OCI-LY1 (cell line): ENCODE results near the gene SYNE1.

ENCODE experiments used
- H2AFZ ChIP-seq: fragments of 200-600 bp; sonication (generic), shearing (Covaris generic); 2 replicates; pipeline ENCODE4 v1.6.0; 2014; ENCODE audit warnings: antibody characterized with exemption, mild to moderate bottlenecking, low read length
- H3F3A ChIP-seq: fragments of 200-600 bp; sonication (generic), shearing (Covaris generic); 2 replicates; pipeline ENCODE4 v1.6.0; 2014; ENCODE audit warnings: mild to moderate bottlenecking, antibody characterized with exemption, low read length, moderate library complexity; ENCODE audit not compliant: insufficient read depth
- H3K27ac ChIP-seq: fragments of 200-600 bp; sonication (generic); 2 replicates; pipeline ENCODE4 v1.5.1; 2014; ENCODE audit warnings: low read length, mixed run types, mild to moderate bottlenecking, low read depth; ENCODE audit not compliant: poor library complexity, severe bottlenecking
- H3K27me3 ChIP-seq: fragments of 200-600 bp; sonication (generic); 2 replicates; pipeline ENCODE4 v1.6.0; 2014; ENCODE audit warnings: antibody characterized with exemption, mild to moderate bottlenecking, low read length, moderate library complexity; ENCODE audit not compliant: insufficient read depth
- H3K36me3 ChIP-seq: fragments of 200-600 bp; sonication (generic); 2 replicates; pipeline ENCODE4 v1.6.1; 2014; ENCODE audit warnings: mild to moderate bottlenecking, antibody characterized with exemption, low read length, moderate library complexity, mixed read lengths; ENCODE audit not compliant: insufficient read depth
- H3K4me1 ChIP-seq: fragments of 200-600 bp; sonication (generic); 2 replicates; pipeline ENCODE4 v1.5.1; 2014; ENCODE audit warnings: mild to moderate bottlenecking, low read length, moderate library complexity; ENCODE audit not compliant: insufficient read depth, severe bottlenecking
- H3K4me2 ChIP-seq: fragments of 200-600 bp; sonication (generic), shearing (Covaris generic); 2 replicates; pipeline ENCODE4 v1.6.1; 2014; ENCODE audit warnings: low read length
- H3K4me3 ChIP-seq: fragments of 200-600 bp; sonication (generic); 2 replicates; pipeline ENCODE4 v1.5.1; 2014; ENCODE audit warnings: low read length, low read depth, mild to moderate bottlenecking, mixed read lengths; ENCODE audit not compliant: poor library complexity, severe bottlenecking
- H3K79me2 ChIP-seq: fragments of 200-600 bp; shearing (Covaris generic); 2 replicates; pipeline ENCODE4 v1.6.1; 2016; ENCODE audit warnings: mixed run types, low read length, mixed read lengths; ENCODE audit not compliant: insufficient read depth
- H3K9ac ChIP-seq: fragments of 200-600 bp; sonication (generic), shearing (Covaris generic); 2 replicates; pipeline ENCODE4 v1.6.1; 2014; ENCODE audit warnings: mild to moderate bottlenecking, low read length, mixed read lengths
- H3K9me2 ChIP-seq: fragments of 200-600 bp; sonication (generic), shearing (Covaris generic); 2 replicates; pipeline ENCODE4 v1.6.1; 2014; ENCODE audit warnings: low read depth, mild to moderate bottlenecking, low read length, mixed read lengths
- H3K9me3 ChIP-seq: fragments of 200-600 bp; shearing (Covaris generic); 2 replicates; pipeline ENCODE4 v1.6.1; 2014; ENCODE audit warnings: low read length, mixed read lengths
- H4K20me1 ChIP-seq: fragments of 200-600 bp; sonication (generic), shearing (Covaris generic); 2 replicates; pipeline ENCODE4 v1.6.0; 2016; ENCODE audit warnings: mild to moderate bottlenecking, low read length; ENCODE audit not compliant: insufficient read depth
- EZH2 ChIP-seq: fragments of 200-600 bp; sonication (generic), shearing (Covaris generic); IDR thresholded peaks from 2 replicates; pipeline ENCODE4 v1.8.0; 2017; ENCODE audit warnings: borderline replicate concordance, mixed run types, mild to moderate bottlenecking, antibody characterized with exemption, low read length, moderate library complexity, mixed read lengths
- TF ChIP-seq, protein P1 (sequence below): fragments of 200-600 bp; sonication (generic), shearing (Covaris generic); IDR thresholded peaks from 2 replicates; pipeline ENCODE4 v1.5.1; 2017; ENCODE audit warnings: mild to moderate bottlenecking, antibody characterized with exemption, low read length, moderate library complexity, mixed read lengths

Gene SYNE1

DNA sequence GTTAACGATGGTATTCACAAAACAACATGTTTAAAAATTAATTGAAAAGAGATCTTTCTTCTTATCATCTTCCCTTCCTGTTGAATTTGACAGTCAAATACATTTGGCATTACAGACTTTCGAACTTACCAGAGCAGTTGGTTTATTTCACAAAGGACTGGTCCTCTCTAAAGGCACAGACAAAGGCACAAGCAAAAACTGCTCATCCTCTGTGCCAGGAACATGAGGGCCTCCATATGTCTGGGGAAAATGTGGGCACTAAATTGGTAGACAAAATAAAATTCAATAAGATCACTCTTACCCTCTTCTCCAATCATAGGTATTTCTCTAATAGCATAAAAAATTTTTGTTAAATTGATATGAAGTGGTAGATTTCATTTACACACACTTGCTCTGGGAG lies 40.4 kb downstream of the SYNE1 start:
- TF ChIP-seq EZH2: no peak
- TF ChIP-seq, protein P1, sequence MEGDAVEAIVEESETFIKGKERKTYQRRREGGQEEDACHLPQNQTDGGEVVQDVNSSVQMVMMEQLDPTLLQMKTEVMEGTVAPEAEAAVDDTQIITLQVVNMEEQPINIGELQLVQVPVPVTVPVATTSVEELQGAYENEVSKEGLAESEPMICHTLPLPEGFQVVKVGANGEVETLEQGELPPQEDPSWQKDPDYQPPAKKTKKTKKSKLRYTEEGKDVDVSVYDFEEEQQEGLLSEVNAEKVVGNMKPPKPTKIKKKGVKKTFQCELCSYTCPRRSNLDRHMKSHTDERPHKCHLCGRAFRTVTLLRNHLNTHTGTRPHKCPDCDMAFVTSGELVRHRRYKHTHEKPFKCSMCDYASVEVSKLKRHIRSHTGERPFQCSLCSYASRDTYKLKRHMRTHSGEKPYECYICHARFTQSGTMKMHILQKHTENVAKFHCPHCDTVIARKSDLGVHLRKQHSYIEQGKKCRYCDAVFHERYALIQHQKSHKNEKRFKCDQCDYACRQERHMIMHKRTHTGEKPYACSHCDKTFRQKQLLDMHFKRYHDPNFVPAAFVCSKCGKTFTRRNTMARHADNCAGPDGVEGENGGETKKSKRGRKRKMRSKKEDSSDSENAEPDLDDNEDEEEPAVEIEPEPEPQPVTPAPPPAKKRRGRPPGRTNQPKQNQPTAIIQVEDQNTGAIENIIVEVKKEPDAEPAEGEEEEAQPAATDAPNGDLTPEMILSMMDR: no peak
- no peaks in the 10 kb centered on the region for H4K20me1 ChIP-seq
- H3K36me3 ChIP-seq: no peaks in the 10 kb centered on the region
- H3K9me3 ChIP-seq: no peaks in the 10 kb centered on the region
- no peaks in the 10 kb centered on the region for H3K4me1 ChIP-seq
- no peak overlapping the region for H3K9ac ChIP-seq
- no peak overlapping the region for H3K4me2 ChIP-seq
- no peaks in the 10 kb centered on the region for H3K9me2 ChIP-seq
- no peak overlapping the region for H2AFZ ChIP-seq
- no peak overlapping the region for H3K27ac ChIP-seq
- no peaks in the 10 kb centered on the region for H3K27me3 ChIP-seq
- no peaks in the 10 kb centered on the region for H3K79me2 ChIP-seq
- H3F3A ChIP-seq: no peaks in the 10 kb centered on the region
- no peak overlapping the region for H3K4me3 ChIP-seq

DNA sequence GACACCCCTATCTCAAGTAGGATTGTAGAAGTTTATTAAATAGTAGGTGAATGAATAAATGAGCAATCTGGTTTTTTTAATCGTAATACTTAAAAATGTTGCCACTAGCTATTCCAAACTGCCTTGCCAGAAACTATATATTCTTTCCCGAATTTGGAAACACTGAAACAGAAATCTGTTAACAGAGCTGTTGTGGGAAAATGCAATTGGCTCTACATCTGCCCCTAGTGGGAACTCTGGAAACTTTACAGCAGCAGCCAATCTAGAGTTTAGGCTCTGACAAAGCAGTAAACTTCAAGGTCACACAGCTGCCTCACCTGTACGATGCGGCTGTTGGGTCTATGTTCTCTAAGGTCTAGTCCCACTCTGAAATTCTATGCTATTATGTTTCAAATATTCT lies 41.7 kb downstream of the SYNE1 start:
- Histone ChIP-seq H4K20me1 (no peaks in the 10 kb centered on the region), H3K79me2 (no peaks in the 10 kb centered on the region)

DNA sequence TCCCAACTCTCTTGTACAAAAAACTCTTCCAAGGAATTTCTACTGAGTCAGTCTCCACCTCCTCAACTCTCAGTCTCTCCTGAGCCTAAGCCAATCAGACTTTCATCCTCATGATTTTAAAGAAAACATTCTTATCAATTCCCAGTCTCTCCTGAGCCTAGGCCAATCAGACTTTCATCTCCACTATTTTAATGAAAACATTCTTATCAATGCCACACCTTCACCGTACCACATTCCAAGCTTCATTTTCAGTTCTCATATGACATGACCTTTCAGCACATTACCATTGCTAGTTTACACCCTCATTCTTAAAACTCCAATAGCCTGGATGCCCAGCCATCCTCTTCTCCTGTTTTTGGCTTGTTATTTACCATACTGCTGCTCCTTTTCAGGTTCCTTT lies 42.5 kb downstream of the SYNE1 start:
- Histone ChIP-seq H3K79me2 (no peaks in the 10 kb centered on the region), H3K36me3 (no peaks in the 10 kb centered on the region), H3K4me2 (no peak overlapping the region), H2AFZ (no peak overlapping the region), H3F3A (no peaks in the 10 kb centered on the region), H3K4me1 (no peaks in the 10 kb centered on the region), H3K9me2 (no peaks in the 10 kb centered on the region), H3K4me3 (no peak overlapping the region), H4K20me1 (no peaks in the 10 kb centered on the region), H3K9ac (no peak overlapping the region), H3K27me3 (no peaks in the 10 kb centered on the region), H3K9me3 (no peaks in the 10 kb centered on the region), H3K27ac (no peak overlapping the region)
- TF ChIP-seq, protein P1: no peak
- no peak for TF ChIP-seq EZH2

More for the DNA sequence above, 41.7 kb downstream of the SYNE1 start:
- Histone ChIP-seq H3F3A (no peaks in the 10 kb centered on the region), H3K4me3 (no peak overlapping the region), H3K27me3 (no peaks in the 10 kb centered on the region), H3K4me2 (no peak overlapping the region), H2AFZ (no peak overlapping the region), H3K36me3 (no peaks in the 10 kb centered on the region), H3K27ac (no peak overlapping the region), H3K4me1 (no peaks in the 10 kb centered on the region), H3K9me3 (no peaks in the 10 kb centered on the region), H3K9ac (no peak overlapping the region), H3K9me2 (no peaks in the 10 kb centered on the region)
- TF ChIP-seq, protein P1: peak; percentile 31; the same call in 1 of the 2 replicates
- no peak for TF ChIP-seq EZH2
